Measurements from ENCODE around the gene SERAC1.
"Not testable (repeated sequence)": the region's sequence is repeated elsewhere in the genome, so short reads cannot be mapped to it uniquely, and the experiment has no call there.

SERAC1 gene

DNA sequence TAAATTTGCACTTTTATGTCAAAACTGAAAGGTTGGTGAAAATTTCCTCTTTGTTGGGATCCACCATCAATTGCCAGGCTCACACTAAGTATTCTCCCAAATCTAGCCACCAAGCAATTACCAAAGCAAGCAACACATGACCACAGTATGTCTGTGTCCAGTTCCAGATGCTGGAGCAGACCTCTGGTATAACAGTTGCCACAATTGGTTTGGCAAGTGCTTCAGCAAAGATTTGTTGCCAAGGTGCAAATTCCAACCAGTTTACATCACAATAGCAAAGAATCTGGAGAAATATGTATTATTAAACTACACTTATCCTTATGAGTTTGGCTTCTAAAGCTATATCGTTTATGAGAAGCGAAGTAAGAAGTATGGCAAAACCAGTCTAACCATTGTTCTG, 6.5 kb upstream of the SERAC1 start:
- no peak overlapping the region for H3K4me3 ChIP-seq (ENCODE audit: low read depth, low read length)

DNA sequence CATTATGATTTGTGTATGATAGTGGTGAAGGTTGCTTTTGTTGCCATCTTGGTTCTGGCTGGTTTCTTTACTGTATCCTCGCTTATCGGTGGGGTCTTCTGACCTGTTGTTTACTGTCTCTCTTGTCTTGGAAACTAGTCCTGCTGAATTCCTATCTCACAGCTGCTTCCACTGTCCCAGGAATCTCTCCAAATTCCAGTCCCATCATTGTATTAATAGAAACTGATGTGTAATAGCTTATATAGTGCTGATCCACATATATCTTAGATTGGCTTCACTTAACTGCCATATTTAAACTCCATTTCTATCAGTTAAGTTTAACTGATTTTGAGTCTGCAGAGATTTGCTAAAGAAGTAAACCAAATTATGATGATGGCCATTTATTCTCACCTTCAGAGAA, 6.0 kb upstream of the SERAC1 start:
- H3K4me3 ChIP-seq (ENCODE audit: low read depth, low read length) = no peak overlapping the region

DNA sequence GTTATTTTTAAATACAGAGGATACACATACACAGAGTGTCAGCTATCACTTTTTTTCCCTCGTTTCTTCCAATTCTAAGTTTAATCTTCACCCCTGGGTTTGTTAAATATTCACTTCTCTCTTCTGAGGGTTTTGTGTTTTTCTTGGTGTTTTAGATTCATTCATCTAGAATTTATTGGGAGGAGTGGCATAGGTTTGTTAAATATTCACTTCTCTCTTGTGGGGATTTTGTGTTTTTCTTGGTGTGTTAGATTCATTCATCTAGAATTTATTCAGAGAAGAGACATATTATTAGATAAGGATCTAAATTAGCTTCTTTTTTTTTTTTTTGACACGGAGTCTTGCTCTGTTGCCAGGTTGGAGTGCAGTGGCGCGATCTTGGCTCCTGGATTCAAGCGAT, 3.9 kb upstream of the SERAC1 start:
- no peak overlapping the region for H3K4me3 ChIP-seq (ENCODE audit: low read depth, low read length)

DNA sequence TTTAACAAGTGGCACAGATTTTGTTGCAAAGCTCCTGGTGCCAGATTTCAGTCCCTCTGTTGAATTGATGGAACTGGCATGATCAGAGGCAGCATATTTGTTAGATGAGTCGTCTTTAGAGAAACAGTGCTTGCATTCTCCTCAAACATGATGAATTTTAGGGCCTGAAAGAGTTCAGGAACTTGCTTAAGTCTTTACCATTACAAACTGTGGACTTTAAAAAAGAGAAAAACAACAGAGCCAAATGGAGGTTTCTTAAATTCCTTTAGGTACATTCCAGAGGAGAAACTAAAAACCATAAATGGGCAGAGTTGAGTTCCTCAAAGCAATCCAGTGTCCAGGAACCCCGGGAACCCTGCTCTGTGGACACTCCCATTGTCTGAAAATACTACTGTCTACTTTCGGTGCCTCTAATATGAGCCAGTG, 2.6 kb upstream of the SERAC1 start:
- H3K4me3 ChIP-seq (ENCODE audit: low read depth, low read length) = no peak overlapping the region

DNA sequence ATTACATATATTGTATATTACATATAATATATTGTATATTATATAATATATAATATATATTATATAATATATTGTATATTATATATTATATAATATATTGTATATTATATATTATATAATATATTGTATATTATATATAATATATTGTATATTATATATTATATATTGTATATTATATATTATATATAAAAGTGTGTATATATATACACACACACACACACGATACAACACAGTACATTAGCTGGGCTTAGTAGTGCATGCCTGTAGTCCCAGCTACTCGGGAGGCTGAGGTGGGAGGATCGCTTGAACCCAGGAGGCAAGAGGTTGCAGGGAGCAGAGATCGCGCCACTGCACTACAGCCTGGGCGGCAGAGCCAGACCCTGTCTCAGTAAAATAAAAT, 1.6 kb upstream of the SERAC1 start:
- not testable (repeated sequence) for H3K4me3 ChIP-seq (ENCODE audit: low read depth, low read length)

DNA sequence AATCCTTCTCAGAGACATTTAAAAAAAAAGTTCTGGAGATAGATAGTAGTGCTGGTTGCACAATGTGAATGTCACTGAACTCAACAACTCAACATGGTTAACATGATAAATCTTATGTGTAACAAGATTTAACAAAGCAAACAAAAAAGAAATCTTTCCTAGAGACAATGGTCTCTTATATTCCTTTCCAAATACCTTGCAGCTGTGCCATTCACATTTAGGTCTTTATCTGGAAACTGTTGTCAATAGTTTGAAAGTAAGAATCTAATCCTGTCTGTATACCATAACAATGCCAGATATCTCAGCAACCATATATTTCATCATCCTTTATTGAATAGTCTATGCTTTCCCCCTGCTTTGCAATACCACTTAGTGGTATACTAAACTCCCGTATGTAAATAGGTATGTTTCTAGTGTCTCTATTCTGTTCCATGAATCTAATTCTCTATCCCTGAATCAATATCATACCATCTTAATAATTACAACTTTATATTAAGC, 2.1 kb downstream of the SERAC1 start:
- H3K4me3 ChIP-seq (ENCODE audit: low read depth, low read length) = no peak overlapping the region

DNA sequence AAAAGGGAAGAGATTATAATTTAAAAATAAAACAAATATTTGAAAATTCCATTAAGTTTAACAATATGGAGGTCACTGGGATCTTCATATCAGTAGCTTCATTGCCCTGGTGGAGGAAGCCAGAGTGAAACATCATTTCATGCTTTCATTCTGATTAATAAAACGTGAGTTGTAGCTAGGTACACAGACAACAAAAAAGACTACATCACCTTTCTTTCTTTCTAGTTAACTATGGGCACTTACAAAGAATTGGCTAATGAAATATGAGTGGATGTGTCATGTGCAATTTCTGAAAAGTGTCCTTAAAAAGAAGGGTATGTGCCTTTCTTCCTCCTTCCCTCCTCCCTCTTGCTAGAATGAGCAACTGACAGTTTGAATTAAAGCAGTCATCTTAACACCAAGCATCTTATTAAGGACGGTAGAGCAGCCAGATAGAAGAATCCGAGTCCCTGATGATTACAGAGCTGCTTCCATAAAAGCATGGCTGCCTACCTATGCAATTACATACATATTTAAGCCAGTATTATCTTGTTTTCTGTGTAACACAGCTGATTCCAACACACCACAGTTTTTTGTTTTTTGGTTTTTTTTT, 3.4 kb downstream of the SERAC1 start:
- H3K4me3 ChIP-seq (ENCODE audit: low read depth, low read length) = no peak overlapping the region

DNA sequence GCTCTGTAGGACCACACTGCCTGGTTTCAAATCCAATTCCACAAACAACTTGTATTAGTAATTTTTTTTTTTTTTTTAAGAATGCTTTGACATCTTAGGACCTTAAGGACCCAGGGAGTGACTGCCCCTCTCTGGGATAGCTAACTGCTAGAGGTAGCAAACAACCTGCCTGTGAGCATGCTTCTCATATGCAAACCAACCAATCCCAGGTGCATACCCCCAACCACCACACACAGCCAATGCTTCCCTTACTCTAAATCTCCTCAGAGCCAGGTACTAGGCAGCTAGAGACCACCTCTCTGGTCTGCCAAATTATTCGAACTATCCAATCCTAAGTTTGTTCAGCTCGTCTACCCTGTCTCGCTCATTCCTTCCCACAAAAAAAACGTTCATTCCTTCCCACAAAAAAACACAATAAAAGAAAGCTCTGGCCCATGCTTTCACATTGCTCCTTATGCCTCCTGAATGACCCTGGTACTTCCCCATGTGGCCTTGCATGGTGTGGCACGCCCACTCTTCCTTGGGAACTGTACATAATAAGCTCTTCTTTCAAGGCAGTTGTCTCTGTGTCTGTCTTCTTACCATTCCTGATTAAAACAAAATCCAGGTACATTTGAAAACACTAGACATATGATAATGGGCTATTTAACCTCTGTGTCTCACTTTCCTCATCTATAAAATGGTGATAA, 6.4 kb downstream of the SERAC1 start:
- H3K4me3 ChIP-seq (ENCODE audit: low read depth, low read length) = no peak overlapping the region

DNA sequence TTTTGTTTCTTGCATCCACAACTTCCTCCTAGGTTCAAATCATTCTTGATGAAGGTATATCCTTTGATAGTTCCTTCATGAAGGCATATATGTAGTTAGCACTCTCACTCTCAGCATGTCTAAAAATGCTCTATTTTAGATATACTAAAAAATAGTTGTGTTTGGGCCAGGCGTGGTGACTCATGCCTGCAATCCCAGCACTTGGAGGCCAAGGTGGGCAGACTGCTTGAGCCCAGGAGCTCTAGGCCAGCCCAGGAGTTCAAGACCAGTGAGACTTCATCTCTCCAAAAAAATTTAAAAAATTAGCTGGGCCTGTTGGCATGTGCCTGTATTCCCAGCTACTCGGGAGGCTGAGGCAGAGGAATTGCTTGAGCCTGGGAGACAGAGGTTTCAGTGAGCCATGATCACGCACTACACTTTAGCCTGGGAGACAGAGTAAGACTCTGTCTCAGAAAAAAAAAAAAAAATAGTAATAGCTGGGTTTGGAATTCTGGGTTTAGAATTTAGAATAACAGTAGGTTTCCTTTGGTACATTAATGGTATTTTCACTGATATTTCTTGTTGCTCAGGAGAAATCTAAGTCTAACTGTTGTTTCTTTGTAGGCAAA, 7.0 kb downstream of the SERAC1 start:
- no peak overlapping the region for H3K4me3 ChIP-seq (ENCODE audit: low read depth, low read length)

DNA sequence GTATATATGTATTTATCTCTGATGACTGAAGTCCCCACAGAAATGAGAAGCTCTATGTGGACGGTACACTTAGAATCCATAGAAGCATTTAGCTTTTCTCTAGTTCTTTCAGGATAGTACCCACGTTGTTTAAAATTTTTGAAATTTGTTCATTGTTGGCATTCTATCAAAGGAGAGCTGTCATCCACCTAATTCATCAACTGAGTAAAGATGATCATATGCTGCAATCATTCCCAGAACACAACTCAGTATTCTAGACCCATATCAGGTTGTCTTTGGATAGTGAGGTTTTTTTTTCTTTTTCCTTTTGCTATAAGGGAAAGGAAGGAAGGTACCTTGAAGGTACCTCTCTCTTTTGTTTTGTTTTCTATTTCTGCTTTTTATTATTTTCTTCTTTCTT, 9.3 kb downstream of the SERAC1 start:
- H3K4me3 ChIP-seq (ENCODE audit: low read depth, low read length) = no peak overlapping the region

DNA sequence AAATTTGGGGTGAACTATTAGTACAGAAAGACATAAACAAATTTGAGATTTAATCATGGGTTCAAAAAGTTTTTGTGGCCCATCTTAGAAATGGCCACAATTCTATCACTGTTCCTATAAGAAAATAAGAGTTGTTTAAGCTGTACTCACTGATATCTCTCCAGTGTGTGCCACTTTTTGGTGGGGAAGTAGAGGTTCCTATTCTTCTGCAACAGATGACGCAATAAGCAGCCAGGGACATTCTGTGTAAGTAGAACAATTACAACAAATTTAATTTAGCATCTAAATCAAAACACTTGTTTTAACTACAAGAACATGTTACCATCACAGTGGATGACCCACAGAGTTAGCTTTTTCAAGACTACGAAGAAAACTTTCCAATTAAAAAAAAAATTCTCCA, 9.9 kb downstream of the SERAC1 start:
- H3K4me3 ChIP-seq (ENCODE audit: low read depth, low read length) = no peak overlapping the region

DNA sequence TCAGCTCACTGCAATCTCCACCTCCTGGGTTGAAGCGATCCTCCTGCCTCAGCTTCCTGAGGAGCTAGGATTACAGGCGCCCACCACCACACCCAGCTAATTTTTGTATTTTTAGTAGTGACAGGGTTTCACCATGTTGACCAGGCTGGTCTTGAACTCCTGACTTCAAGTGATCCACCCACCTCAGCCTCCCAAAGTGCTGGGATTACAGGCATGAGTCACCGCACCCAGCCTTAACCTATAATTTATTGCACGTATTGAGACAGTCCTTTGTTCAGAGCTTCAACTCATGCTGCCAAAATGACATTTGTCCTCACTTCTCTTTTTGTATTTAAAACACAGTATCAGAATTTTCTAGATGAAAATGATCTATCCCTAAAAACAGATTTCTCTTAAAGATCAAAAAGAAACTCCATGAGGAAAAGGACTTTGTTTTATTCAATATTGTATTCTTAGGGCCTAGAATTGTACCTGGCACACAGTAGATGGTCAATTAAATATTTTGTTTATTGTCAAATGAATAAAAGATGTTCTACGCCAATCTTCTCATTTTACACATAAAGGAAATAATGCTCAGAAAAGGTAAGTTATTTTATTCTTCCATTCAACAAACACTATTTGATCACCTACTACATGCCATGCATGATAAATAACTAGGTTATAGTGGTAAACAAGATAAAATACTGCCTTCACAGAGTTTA, 10.8 kb downstream of the SERAC1 start:
- no peak overlapping the region for H3K4me3 ChIP-seq (ENCODE audit: low read depth, low read length)

DNA sequence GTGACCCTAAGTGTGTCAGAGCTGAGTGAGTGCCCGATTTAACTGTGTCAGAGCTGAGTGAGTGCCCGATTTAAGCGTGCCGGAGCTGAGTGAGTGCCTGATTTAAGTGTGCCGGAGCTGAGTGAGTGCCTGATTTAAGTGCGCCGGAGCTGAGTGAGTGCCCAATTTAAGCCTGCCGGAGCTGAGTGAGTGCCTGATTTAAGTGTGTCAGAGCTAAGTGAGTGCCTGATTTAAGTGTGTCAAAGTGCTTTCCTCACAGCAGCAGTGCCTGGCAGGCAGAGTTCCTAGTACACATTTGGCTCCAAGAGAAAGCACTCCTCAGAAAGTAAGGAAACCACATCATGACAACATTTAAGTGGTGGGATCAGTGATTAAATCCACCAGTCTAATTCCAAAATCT, 13.2 kb downstream of the SERAC1 start:
- no peak overlapping the region for H3K4me3 ChIP-seq (ENCODE audit: low read depth, low read length)

DNA sequence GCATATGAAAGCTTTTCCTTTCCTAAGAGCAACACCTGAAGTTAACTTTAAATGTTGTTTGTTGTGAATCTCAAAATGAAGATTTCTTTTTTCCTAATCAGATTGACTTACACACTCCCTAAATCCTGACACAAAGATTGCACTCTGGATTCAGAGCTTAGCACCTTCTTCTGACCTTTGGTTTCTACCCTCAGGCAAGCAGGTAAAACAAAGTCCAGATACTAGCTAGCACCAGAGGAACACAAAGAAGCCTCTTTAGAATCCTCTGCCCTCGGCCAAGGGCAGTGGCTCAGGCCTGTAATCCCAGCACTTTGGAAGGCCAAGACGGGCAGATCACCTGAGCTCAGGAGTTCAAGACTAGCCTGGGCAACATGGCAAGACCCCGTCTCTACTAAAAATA, 14.5 kb downstream of the SERAC1 start:
- no peak overlapping the region for H3K4me3 ChIP-seq (ENCODE audit: low read depth, low read length)

DNA sequence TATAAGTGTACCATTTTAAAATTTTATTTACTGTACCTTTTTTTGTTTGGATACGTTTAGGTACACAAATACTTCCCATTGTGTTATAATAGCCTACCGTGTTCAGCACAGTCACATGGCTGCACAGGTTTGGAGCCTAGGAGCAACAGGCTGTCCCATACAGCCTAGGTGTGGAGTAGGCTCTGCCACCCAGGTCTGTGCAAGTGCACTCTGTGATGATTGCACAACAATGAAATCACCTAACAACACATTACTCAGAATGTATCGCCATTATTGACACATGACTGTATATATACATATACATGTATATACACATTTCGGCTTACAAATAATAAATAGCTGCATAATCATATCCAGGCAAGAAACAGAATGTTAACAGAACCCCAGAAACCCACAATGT, 15.4 kb downstream of the SERAC1 start:
- H3K4me3 ChIP-seq (ENCODE audit: low read depth, low read length) = no peak overlapping the region

DNA sequence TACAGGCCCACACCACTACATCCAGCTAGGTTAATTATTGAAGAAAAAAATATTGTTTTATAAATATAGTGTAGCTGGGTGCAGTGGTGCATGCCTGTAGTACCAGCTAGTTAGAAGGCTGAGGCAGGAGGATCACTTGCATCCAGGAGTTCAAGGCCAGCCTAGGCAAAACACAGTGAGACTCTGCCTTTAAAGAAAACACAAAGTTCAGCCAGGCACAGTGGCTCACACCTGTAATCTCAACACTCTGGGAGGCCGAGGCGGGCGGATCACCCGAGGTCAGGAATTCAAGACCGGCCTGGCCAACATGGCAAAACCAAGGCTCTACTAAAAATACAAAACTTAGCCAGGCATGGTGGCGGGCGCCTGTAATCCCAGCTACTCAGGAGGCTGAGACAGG, 16.0 kb downstream of the SERAC1 start:
- not testable (repeated sequence) for H3K4me3 ChIP-seq (ENCODE audit: low read depth, low read length)

DNA sequence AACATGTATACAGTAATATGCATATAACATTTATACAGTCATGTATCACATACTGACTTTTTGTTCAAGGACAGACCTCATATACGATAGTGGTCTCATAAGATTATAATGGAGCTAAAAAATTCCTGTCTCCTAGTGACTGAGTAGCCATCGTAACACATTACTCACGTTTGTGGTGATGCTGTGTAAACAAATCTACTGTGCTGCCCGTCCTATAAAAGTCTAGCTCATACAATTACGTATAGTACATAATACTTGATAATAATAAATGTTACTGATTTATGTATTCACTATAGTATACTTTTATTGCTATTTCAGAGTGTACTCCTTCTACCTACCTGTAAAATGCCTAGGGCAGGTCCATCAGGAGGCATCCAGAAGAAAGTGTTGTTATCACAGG, 17.4 kb downstream of the SERAC1 start:
- H3K4me3 ChIP-seq (ENCODE audit: low read depth, low read length) = no peak overlapping the region

DNA sequence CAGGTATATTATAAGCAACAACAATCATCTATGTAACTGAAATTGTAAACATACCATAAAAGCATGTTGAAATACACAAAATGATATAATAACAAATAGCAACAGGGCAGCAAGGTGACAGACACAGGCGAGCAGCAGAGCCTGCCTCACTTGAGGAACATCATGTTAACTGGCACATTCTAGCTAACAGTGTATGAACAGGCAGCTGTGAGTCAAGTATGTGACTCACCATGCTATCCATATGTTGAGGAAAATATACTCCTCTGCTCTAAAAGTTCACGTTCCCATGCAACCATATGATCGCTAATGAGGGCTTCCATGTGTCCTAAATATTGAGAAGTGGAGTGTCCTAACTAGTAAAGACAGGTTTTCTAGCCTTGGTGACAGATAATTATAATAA, 18.4 kb downstream of the SERAC1 start:
- H3K4me3 ChIP-seq (ENCODE audit: low read depth, low read length) = no peak overlapping the region

DNA sequence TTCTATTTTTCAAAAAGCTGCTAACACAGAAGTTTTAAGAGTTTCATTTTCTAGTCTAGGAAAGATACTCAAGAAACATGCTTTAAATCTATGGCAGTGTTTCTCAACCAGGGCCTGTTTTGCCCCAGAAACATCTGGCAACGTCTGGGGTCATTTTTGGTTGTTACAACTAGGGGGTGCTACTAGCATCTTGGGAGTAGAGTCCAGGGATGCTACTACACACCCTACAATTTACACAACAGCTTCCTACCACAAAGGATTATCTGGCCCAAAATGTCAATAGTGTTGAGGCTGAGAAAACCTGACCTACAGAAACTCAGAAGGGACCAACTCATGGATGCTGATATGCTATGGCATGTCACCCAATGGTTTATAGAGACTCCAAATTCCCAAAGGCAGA, 24.4 kb downstream of the SERAC1 start:
- H3K4me3 ChIP-seq (ENCODE audit: low read depth, low read length) = no peak overlapping the region

DNA sequence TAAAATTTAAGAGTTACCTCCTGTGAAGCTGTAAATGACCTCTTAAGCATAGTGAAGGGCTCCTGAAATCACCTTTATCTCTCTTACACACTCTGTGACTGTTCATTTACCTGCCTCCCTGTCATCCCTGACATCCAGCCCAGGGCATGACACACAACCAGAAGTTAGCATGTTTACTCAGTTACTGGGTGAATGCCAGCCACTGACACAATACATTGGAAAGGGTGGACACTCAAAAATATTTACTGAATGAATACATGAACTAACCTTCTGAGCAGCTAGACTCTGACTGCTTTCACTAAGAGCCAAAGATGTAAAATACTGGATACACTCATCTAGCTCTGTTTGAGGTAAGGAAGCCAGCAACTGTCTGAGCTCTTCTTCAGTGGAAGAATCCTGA, 25.3 kb downstream of the SERAC1 start:
- H3K4me3 ChIP-seq (ENCODE audit: low read depth, low read length) = no peak overlapping the region

DNA sequence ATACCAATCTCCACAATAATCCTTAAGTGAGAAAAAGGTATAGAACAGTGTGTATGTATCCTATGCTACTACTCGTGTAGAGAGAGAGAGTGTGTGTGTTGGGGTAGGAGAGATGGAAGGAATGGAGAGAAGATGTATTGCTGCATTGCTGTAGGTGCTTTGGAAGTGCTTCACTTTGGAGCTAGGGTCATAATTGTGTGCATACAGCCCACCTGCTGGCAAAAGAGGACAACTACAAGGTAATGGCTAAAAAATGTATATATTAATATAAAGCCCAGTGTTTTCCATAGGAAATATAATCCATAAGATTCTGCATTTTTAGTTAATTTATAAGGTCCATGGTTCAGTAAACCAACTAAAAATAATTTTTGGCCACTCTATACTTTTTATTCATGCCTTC, 36.1 kb downstream of the SERAC1 start:
- no peak overlapping the region for H3K4me3 ChIP-seq (ENCODE audit: low read depth, low read length)

DNA sequence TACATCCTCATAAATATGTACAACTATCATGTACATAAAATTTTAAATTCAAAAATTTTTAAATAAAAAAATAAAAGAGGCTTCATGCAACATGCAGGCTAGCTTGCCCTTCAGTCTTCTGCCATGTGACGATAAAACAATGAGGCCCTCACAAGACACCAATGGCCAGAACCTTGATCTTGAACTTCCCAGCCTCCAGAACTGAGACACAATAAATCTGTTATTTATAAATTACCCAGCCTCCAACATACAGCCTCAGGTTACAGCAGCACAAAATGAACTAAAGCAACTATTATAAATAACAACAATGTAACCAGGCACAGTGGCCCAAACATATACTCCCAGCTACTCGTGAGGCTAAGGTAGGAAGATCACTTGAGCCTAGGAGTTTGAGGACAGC, 42.8 kb downstream of the SERAC1 start:
- no peak overlapping the region for H3K4me3 ChIP-seq (ENCODE audit: low read depth, low read length)
